22Rv1 (cell line): ENCODE results near the gene WBP2.

ENCODE experiments used
- CTCF ChIP-seq: fragments of 450-650 bp; IDR thresholded peaks from 2 replicates; pipeline ENCODE4 v1.5.1; 2017; ENCODE audit warnings: mild to moderate bottlenecking
- ZFX ChIP-seq: fragments of 450-650 bp; IDR thresholded peaks from 2 replicates; pipeline ENCODE4 v1.6.1; 2017; ENCODE audit warnings: antibody characterized with exemption, borderline replicate concordance

GRCh38 chr17:75832652-75833400, 22.3 kb downstream of the WBP2 start:
- TF ChIP-seq CTCF (no peak), ZFX (no peak)
